ENCODE results near the gene MAML3. TPM values are rescaled to one million over a fixed set of nuclear protein-coding genes. Genes with fewer than 3 reads are reported as not detected.

MAML3 gene
- total and polyA plus RNA-seq, 2 experiments from 2014 or later: 1.7 to 6.5 TPM

DNA sequence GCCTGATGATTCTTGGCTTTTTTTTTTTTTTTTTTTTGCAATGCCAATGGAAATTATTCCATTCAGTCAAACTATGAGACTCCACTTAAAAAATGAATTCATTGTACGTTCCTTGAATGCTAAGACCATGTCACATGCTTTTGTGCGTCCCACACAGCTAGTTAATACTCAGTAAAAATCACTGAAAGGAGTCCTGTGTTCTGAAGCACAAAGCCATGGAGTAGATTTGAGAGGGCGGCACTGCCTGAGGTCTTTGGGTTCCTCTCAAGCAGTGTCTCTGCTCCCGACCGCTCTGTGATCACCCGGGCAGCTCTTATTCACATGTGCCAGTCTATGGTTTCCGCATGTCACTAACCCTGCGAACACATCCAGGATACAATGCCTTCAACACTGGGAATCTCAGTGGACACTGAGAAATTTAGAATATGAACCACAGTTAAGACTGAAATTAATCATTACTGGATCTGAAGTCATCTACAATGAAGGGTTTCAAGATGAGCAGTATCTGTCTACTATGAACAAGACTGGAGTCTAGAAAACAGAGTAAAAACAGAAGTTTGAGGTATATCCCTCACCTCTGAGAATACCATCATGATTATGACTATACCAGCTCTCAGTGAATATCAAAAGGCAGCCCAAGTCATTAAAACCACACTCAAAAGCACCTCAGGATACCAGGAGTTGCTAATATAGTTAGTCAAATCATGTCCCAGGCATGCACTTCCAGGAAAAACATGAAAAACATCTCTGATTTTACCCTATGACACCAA lies 295.4 kb downstream of the MAML3 start (continued):
- TF ChIP-seq REST (IDR thresholded peaks at IDR 0.05; ENCODE audit: unreplicated experiment) (no peak), NANOG (IDR thresholded peaks at IDR 0.05; ENCODE audit: borderline replicate concordance) (no peak), POLR2AphosphoS5 (IDR thresholded peaks at IDR 0.05; ENCODE audit: low read depth) (no peak), ZNF331 (CRISPR knock-in tag; IDR thresholded peaks at IDR 0.05; ENCODE audit: low read depth) (no peak)

DNA sequence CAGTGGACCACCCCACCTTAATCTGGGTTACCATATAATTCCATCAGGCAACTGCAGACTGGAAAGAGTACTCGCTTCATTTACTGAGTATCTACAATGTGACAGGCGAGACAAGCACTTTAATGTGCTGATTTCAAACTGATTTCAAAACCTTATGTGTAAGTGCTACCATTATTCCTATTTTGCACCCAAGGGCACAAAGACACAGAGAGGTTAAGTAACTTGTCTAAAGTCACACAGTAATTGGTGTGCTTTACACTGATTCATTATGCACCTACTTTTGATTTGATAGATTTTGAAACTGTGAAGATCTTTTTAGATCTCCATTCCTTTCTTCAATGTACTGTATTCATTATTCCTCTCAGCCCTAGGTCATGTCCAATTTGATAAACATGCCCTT lies 296.0 kb downstream of the MAML3 start:
- no peaks in the 10 kb centered on the region for H3K36me3 Mint-ChIP-seq (ENCODE audit: low read depth)
- no peak overlapping the region; the same call in 1 of the 2 replicates for H3K27ac Mint-ChIP-seq
- no peak for TF ChIP-seq JUNB (IDR thresholded peaks at IDR 0.05; ENCODE audit: unreplicated experiment)
- TF ChIP-seq REST (IDR thresholded peaks at IDR 0.05; ENCODE audit: unreplicated experiment): no peak
- no peak for TF ChIP-seq NANOG (IDR thresholded peaks at IDR 0.05; ENCODE audit: borderline replicate concordance)
- no peak for TF ChIP-seq ZNF114 (CRISPR knock-in tag; IDR thresholded peaks at IDR 0.05)
- TF ChIP-seq STAT1 (IDR thresholded peaks at IDR 0.05; ENCODE audit: unreplicated experiment): no peak
- TF ChIP-seq, protein P1, sequence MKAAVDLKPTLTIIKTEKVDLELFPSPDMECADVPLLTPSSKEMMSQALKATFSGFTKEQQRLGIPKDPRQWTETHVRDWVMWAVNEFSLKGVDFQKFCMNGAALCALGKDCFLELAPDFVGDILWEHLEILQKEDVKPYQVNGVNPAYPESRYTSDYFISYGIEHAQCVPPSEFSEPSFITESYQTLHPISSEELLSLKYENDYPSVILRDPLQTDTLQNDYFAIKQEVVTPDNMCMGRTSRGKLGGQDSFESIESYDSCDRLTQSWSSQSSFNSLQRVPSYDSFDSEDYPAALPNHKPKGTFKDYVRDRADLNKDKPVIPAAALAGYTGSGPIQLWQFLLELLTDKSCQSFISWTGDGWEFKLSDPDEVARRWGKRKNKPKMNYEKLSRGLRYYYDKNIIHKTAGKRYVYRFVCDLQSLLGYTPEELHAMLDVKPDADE (IDR thresholded peaks at IDR 0.05): no peak
- no peak for TF ChIP-seq EZH2 (IDR thresholded peaks at IDR 0.05; ENCODE audit: low read depth, unreplicated experiment)
- no peak for TF ChIP-seq ZNF462 (CRISPR knock-in tag; IDR thresholded peaks at IDR 0.05)

More for the DNA sequence above, 296.0 kb downstream of the MAML3 start:
- H3K79me2 ChIP-seq (replicated peaks; ENCODE audit: insufficient read depth): no peaks in the 10 kb centered on the region
- ATAC-seq: no peak
- Mint-ChIP-seq H3K27me3 (ENCODE audit: insufficient read depth, low read depth, poor library complexity) (no peaks in the 10 kb centered on the region), H3K4me3 (no peak overlapping the region), H3K4me1 (peaks cover 44% of the 10 kb centered on the region), H3K9me3 (no peaks in the 10 kb centered on the region)
- peaks cover 42% of the 10 kb centered on the region for H3K4me1 ChIP-seq (ENCODE audit: insufficient read depth)
- DNase-seq (ENCODE audit: low spot score): no peak
- no peak overlapping the region for H3K27ac ChIP-seq (ENCODE audit: low read depth)
- no peaks in the 10 kb centered on the region; the same call in 1 of the 2 replicates for H3F3A ChIP-seq (replicated peaks; ENCODE audit: low read depth)
- H3K9me2 ChIP-seq (ENCODE audit: insufficient read depth): no peaks in the 10 kb centered on the region
- H3K4me3 ChIP-seq: no peak overlapping the region
- H2AFZ ChIP-seq: no peak overlapping the region
- H3K4me2 ChIP-seq: no peak overlapping the region
- no peaks in the 10 kb centered on the region for H3K36me3 ChIP-seq (ENCODE audit: insufficient read depth)
- H3K27me3 ChIP-seq (ENCODE audit: insufficient read depth): no peaks in the 10 kb centered on the region
- no peaks in the 10 kb centered on the region for H4K20me1 ChIP-seq (replicated peaks; ENCODE audit: insufficient read depth)
